HG03575 (cell line): ENCODE results near the gene PLCZ1.

ENCODE experiments used
- ATAC-seq: cut with Tn5 transposase; IDR thresholded peaks from one replicate; pipeline ENCODE4 v1.9.1; 2021; ENCODE audit not compliant: unreplicated experiment, insufficient number of reproducible peaks, low FRiP score; ENCODE audit errors: extremely low read depth

Gene PLCZ1

DNA sequence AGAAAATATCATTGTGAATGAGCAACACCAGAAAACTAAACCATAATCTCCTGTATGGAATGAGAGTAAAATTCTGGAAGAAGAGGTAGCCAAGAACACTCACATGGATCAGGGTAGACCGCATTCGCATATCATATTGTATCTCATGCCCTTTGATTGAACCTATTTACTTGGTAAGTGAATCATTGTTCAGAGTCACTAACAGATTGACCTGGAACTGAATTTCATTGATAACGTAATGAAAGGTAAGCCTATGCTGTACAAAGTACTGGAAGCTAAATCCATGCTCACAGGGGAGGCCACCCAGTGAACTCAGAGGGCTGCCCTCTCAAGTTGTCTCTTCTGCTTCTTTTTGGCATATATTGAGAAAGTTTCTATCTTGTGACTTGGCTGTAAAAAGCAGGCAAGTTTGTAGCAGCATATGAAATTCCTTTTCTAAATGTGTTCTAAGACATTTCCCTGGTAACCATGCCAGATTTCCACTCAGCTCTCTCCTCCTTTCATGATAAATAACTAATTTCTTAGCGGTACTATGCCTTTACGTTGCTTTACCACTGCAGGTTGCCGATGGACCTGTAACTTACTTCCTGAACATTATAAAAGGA lies 91.4 kb downstream of the PLCZ1 start:
- no peak for ATAC-seq

DNA sequence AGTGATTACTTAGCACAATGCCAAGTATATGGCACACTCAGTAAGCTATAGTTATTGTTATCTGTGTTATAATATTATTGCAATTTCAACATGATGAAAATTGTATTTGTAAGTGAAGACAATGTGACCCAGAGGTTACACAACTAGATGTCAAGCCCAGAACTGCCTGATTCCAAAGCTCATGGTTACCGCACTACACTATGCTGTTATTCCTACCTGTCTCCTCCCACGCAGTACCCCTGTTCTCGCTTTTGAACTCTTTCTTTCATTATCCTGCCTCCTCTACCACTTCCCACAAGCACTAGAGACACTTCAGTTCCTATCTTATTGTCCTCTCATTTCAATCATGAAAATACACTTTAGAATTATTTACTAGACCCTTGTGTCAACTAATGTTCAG lies 93.2 kb downstream of the PLCZ1 start:
- ATAC-seq, result no peak

DNA sequence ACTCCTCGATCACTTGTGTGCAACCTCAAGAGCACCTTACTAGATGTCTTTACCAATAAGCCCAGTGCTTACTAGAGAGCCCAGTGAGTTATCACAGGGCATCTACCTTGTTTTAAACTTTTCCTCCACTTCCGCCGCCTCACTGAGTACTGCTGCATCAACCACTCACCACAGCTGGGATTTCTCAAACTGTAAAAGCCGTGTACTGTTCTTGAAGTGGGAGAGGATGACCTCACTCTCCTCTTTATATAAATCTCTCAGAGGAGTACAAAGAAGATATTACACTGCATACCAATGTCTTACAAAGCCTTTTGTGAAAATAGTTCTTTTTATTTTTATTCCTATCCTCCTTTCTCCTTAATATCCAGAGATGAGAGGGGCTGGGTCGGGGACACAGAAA lies 94.1 kb downstream of the PLCZ1 start:
- no peak for ATAC-seq

DNA sequence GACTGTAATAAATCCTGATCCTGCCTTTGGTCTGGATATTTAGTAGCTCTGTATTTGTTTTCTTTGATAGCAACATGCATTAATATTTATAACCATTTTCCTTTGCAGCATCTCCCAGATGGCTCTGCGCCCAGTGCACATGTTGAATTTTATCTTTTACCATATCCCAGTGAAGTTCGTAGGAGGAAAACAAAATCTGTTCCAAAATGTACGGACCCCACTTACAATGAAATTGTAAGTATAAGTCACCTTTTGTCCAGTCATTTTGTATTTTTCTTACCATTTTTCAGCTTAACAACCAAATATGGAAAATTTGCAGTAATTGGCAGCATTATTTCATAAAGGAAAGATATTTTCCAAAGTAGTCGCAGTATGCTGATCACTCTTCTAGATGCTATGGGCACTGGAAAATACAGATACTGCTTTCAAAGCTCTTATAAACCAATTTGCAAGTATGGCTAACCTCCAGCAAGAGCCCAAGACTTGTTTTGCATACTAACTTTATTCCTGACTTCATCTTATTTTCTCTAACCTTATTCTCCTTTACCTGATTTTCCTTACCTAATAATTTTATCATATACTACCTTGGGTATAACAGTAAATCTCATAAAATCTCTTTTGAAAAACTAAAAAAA lies 97.4 kb downstream of the PLCZ1 start:
- ATAC-seq, result no peak

DNA sequence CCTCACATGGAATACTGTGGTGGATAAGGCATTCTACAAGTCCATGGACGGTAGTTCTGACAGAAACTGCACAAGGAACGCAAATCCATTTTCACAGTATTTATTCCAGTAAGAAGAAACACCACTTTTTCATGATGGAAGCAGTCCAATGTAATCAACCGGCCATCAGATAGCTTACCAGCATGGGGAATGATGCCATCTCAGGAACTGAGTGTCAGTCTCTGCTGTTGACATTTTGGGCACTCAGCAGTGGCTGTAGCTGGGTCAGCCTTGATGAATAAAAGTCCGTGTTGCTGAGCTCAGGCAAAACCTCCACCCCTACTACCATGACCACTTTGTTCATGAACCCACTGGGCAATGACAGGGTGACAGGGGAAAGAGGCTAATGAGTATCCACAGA lies 103.4 kb downstream of the PLCZ1 start:
- no peak for ATAC-seq
